GM19328 (cell line): ENCODE results near the gene DNM3.

Source experiments
- ATAC-seq: cut with Tn5 transposase; IDR thresholded peaks from one replicate; pipeline ENCODE4 v1.9.1; 2021; ENCODE audit warnings: mild to moderate bottlenecking, moderate library complexity; ENCODE audit not compliant: unreplicated experiment

Gene DNM3

DNA sequence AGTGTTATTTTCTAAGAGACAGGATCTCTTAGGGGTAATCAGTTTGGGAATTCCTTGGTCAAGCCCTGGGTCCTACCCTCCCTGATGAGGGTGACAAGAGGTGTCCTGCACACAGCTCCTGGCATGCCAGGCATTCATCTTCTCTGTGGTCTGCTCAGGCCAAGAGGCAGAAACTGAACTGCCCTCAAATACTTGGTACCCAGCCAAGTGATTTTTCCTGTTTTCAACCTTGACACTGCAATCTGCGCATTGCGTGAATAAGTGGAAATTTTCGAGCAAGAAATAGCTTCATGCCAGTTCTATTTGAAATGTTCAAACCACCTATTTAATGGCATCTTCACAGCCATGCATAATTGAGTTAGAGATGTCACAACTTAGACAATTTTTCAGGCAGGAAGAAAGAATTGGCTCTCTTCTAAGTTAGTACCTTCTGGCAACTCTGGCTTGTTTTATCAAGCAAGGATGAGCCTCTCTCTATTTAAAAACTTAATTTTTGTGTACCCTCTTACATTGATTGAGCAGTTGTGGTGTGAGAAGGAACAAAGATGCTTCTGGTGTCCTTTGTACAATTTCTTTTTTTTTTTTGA is 27.0 kb downstream of the DNM3 start:
- ATAC-seq, result no peak

DNA sequence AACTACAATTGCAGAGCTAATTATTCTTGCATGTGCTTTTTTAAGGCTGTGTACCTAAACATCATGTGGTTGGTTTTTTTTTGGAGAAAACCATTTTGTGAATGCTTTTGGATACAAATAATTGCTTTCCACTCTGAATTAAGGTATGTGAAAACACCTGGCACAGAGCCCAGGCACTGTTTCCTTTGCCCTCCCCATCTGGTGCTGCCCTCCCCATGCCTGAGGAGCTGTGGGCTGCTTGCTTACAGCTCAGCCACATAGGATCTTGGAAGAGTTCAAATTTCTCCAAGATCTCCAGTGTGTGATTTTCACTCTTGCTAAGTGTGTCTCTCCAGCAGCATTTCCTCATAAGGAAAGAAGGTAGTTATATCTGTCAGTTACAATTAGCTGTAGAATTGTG is 27.8 kb downstream of the DNM3 start:
- no peak for ATAC-seq

DNA sequence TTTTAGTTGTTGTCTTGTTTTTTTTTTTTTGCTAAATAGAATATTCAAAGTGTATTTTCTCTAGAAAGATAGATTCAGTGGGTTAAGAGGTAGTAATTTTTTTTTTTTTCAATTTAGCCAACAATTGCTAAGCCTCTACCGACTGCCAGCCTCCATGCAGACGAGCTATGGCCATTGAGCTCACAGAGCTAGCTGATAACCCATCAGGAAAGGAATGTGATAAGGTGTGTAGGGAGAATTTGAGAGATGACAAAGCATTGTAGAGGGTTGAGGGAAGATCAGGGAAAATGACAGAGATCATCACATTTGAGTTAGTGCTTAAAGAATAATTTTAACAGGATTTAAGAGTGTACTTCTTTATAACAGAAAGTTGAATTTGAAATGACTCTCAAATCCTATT is 30.6 kb downstream of the DNM3 start:
- no peak for ATAC-seq

DNA sequence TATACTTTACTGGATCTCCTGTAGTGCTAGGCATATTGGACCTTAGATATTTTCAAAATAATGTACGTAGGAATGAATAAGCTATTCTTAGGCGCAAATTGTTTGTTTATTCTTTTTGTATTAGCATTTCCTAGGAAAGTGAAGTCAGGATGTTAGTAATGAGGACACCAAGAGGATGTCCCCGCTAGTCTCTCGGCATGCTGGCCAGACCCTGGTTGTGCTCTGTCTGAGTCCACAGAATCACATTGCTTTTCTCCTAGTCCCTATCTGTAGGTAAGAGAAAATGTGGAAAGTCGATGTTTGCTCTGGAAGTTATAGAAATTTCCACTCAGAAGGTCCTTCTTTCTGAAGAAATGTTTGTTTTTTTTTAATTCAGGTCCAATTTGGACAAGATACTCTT is 31.1 kb downstream of the DNM3 start:
- no peak for ATAC-seq

DNA sequence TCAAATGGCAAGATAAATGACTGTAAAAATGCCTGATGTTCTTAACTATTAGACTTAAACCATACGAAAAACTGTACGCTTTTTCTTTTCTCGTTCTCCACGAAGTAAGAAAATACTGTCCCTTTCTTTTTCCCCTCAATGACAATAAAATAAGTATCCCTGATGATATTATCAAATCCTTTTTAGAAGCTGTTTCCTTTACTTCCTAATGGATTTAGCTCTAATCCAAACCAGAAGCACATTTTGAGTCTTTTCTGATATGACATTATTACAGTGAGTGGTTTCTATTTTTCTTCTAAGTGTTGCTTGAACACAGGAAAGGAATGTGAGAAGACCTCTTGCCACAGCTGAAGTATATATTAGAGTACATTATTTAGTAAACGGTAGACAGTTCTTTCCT is 32.4 kb downstream of the DNM3 start:
- ATAC-seq, result no peak

DNA sequence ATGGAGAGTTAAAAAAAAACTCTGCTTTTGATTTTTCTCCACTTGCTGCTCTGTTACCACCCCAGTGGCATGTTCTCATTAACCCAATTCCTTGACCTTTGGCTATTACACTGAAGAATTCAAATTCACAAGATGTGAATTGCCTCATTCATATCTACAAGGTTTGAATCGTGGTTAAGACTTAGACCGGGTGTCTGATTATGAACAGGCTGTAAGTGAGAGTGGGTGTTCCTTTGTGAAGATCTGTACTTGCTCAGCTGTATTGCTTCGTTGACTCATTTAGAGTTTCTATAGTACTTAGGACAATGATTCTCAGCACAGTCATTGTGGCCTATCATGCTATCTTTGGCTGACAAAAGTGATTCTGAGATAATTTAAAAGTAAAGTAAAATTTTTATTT is 36.4 kb downstream of the DNM3 start:
- ATAC-seq, result no peak

DNA sequence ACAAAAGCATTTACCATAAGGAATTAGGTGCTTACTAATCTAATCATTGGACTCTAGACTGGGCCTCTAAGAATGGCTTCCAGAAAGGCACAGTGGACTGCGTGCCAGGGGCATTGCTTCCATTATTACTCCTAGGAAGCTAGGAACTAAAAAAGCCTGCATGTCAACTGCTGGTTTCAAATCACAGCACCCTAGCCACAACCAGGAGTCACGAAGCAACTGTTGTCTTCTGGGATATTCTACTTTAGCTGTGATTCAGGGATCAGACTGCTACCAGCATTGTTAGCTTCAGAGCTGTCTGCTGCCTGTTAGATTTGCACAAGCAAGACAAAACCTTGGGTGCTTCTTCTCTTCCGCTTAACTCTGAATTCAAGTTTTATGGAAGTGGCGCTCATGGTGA is 38.3 kb downstream of the DNM3 start:
- no peak for ATAC-seq

DNA sequence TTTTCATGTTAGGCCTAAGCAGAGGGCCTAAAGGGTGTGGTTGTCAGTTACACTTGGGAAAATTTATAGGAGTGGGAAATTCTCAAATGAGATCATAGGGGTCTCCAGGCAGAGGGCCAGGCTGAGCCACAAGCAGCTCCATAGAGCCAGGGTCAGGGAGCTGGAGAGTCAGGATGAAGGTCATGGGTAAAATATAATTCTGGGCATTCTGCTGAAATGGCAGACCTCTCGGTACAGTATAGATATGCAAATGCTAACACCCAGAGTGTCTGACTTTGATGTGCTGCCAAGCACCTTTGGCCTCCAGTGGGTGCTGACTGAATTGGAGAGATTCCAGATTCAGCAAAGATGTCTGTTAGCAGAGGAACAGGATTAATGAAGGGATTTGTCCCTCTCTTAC is 40.1 kb downstream of the DNM3 start:
- no peak for ATAC-seq

DNA sequence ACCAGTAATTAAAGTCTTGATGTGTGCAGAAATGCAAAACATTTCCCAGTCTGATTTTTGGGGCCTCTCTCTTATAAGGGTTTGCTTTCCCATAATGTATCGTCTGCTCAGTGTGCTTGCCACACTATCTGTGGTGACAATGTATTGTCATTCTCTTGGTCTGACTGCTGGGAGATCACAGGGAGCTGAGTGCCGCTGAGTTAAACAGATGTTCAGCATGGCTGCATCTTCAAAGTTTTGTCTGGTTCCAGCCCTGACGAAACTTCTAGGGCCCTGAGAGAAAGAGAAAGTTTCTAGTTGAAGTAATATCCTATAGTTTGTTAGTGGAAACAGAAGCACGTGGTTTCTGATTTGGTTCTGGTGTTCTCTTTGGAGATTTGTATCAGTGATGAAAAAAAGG is 42.6 kb downstream of the DNM3 start:
- no peak for ATAC-seq

DNA sequence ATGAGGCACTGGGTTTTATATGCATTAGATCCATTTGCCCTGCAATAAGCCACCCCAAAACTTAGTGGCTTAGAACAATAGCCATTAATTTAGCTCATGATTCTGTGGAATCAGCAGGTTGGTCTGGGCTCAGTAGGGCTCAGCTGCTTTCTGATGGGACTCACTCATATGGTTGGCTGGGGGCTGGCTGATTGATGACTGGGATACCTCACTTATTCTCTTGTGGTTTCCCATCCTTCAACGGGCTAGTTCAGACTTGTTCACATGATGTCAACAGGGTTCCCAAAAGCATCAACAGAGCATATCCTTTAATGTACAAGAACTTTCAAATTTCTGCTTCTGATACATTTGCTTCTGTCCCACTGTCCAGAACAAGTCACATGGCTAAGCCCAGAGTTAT is 43.2 kb downstream of the DNM3 start:
- no peak for ATAC-seq

DNA sequence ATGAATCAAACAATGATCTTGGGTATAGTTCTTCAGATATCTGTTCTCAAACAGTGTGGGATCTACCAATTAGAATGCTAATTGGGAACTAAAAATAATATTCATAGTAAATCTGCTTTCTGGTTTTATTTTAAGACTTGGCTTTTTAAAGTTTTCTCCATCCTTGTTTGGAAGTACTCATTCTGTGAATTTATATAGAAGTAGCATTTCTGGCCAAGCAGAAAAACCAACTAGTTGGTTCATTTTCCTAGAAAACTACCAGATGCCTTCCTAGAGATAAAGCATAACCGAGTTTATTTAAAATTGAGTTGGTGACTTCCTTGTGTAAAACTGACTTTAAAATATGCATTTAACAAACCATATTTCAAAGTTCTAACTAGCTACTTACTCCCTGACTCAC is 48.8 kb downstream of the DNM3 start:
- no peak for ATAC-seq

DNA sequence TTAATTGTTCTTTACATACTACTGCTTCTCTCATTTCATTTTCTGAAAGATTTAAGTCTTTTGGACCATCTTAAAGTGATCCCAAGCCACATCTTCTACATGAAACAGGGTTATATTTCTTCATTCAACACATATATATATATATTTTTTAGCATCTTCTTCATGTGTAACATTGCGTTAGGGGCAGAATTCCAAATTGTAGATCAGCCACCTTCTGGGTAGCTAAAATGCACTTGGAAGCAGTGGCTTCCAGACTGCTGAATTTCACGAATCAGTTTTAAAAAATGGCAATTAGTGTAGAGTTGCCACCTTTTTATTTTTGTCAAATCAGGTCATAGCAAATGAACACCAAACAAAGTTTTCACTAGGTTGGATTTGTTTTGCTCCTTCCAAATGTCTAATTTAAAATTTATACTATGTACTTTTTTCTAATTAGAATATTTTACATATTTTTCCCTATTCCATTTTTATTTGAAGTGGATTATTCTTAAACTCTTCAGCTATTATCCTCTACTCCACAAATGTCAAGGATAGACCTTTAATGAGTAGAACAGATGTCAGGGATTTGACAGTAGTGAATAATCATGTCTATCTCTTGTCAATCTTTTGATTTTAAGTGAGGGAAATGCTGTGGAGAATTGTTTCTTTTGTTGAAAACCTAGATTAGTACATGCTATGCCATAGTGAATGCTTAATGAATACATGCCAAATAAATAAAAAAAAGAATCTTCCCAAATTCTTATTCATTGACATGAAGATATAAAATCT is 55.8 kb downstream of the DNM3 start:
- ATAC-seq, result no peak

DNA sequence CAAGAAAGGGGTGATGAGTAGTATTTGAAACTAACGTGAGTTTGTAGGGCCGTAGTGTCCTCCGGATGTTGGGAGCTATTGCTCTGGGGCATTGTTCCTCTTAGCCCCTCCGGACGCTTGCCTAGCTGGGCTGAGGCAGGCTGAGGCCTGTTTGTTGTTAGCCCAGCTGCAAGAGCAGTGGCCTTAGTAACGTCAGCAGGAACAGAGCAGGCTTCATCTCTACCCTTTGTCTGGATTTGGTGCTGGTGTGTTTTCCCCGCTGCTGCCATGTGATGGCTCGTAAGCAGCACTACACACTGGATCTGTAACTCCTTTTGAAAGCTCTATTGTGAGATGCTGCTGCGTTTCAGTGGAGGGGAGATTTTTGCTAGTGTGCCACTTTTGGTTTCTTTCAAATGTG is 57.6 kb downstream of the DNM3 start:
- ATAC-seq, result no peak

DNA sequence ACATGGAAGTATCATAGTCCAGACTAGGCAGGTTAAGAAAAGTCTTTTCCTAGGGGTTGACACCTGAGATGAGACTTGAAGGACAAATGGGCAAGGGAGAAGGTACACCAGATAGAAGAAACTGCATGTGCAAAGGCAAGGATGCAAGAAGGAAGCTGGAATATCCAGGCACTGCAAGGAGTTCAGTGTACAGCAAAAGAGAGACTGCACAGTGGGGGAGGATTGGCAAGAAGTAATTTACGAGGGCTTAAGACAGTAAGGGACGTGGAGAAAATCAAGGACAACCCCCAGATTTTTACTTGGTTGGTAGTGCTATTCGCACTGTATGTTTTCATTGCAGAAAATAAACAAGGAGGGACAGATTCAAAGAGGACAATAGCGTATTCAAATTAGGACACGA is 58.5 kb downstream of the DNM3 start:
- ATAC-seq, result no peak

DNA sequence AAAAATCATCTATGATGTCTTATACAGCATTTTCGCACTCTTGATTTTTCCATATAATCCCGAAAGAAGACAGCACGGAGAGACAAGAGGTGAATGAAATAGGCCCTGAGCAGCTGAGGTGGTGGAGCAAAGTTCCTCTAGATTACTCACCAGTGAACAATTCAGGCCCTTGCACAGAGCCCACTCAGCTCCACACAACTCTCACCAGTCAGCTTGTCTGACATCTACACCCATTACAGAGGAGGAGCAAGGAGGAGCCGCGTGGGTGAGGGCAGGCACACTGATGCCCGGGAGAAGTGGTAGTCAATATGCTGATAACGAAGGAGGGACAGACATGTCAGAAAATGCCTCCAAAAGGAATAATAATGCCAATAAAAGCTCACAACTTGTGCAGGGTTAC is 59.9 kb downstream of the DNM3 start:
- no peak for ATAC-seq

DNA sequence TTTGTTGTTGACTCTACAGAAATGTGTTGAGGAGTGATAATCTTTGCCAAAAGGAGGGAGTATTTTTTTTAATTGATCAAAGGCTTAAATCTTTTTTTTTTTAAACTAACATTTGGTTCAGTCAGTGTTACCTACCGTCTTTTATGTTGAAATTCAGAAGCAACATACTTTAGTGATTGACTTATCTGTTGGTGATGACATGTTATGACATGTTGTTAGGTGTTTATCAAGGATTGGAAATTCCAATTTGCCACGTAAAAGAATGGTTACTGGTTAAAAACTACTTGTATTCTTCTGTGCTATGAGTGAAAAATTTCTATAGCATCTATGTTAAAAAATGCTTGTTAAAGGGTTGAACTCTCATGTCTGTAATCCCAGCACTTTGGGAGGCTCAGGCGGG is 61.2 kb downstream of the DNM3 start:
- no peak for ATAC-seq

DNA sequence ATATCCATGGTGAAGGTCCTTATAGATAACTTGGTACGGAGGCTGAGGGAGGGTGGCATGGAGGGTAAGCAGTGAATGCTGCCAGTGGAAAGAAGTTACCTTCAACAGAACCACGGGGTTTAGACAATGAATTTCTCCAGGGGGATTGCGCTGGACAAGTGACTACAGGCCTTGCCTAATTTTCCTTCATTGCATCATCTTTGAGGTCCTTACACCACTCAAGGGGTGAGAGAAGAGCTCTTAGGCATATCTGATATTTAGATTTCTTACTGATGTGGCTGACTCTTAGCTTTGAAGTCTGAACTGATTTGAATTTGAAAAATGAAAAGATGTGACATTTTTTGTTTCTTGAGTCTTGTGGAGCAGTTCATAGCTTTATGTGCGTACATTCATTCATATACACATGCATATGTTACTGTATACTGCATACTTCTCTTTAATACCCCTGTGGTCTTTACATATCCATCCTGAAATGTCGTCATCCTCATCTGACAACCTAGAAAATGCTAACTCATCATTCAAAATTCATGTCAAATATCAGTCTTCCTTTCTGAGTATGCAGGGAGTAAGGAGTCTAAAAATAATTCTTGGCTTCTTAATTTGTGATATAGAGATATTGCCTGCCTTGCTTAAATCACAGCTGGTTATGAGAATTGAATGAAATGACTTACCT is 63.6 kb downstream of the DNM3 start:
- ATAC-seq, result no peak

DNA sequence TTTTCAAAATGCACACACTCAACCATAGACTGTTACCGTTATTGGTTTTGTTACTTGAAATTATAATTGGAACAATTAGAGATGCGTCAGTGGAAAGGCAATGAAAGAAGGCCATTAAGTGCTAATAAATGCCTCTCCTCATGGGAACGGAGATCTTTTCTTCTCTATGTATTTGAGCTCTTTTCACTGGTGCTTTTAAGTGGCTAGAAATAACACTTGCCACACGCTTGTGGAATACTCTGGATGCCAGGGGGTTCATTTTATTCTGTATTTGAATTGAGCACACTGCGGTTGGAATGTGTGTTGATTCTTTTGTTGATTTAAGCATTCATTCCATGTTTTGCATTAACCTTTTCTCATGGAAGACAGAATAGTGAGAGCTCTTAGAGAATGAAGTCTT is 68.4 kb downstream of the DNM3 start:
- ATAC-seq, result no peak

DNA sequence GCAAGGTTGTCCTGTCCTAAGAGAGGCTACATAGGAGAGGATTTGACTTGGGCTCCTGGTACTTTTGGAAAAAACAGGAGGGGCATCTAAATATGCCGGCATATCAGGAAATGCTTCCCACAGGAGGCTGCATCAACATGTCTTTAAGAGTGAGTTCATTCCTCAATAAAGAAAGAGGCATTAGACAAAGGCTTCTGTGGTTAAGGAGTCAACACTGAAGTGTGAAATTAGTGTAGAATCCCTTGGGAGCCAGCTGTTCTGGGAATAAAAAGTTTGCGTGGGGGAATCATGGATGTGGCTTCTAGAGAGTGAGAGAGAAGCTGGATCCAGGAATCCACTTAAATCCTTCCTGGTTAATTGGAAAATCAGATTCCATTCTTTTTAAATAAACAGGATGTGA is 69.5 kb downstream of the DNM3 start:
- no peak for ATAC-seq

DNA sequence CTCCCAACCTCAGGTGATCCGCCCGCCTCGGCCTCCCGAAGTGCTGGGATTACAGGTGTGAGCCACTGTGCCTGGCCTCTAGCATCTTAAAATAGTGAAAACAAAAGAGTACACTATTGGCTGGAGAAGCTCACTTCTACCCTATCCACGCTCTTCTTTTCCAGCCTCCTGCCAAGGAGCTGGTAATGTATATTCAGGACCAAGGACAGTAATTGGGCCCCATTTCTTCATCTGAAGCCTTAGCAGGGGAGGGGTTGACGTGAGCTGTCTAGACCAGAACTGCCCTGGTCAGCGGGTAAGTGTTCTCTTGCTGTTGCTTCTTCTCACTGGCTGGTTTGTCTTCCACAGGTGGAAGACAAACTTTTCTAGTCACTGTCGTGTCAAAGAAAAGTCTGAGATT is 70.2 kb downstream of the DNM3 start:
- no peak for ATAC-seq

DNA sequence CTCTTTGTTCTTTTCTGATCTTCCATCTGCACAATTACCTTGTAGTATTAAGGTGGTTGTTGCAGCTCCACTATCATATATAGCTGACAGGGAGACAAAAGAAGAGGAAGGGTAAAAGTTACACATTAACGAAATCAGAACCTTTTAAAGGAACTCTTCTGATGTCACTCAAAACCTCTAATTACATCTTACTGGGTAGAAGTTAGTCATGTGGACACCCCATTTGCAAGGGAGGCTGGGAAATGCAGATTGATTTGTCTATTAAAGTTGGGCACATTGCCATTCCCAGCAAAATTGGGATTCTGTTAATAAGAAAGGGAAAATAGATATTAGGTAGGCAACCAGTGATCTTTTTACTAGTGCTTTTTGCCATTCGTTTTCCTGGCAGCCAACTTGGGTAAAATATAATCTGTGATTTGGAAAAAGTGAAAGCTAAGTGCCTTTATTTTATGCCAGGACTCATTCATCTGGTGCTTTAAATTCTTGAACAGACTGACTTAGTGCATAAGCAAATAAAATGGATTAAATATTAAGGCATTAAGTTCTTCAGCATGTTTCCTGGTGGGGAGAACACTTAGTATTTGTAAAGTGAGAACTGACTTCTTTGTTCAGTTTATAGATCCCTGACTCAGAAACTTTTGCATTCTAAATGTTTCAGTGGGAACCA is 71.3 kb downstream of the DNM3 start:
- no peak for ATAC-seq

DNA sequence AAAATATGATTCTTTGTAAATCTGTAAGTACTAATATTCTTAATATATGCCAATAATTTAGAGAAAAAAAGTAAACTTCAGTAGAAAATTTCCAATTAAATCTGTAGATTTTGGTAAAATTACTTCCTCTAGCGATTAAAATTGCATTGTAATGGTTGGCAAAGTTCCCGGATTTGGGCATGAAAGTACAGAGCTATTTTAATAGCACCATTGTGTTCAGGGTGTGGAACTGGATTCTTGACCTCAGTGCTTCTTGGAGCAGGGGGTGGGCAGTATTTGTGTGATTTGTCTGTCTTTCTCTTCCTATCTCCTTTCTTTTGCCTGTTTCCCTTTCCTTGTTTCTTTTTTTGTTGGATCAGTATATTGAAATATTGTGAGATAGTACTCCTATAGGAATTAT is 72.1 kb downstream of the DNM3 start:
- no peak for ATAC-seq
